Ovary (tissue), 3 donors: ENCODE results near the gene SNRPB.

Experiments used
- CTCF ChIP-seq, 3 donors: fragments of 450-650 bp in 2 of 3; fragments of 200-600 bp in 1 of 3; IDR thresholded peaks; one replicate each; pipeline versions ENCODE4 v1.5.1 to v1.8.0; 2016 to 2022; ENCODE audit warnings: antibody characterized with exemption in 3 of 3, mild to moderate bottlenecking in 1 of 3
- POLR2A ChIP-seq: fragments of 450-650 bp; IDR thresholded peaks from one replicate; pipeline ENCODE4 v1.6.1; 2017; ENCODE audit warnings: antibody characterized with exemption, mild to moderate bottlenecking, moderate library complexity
- donor health status: DM: no; HTN: no; CAD: no.

- TF ChIP-seq CTCF (IDR thresholded peaks at IDR 0.05) (no peak), POLR2A (no peak)
Measured at GRCh38 chr20:2507464-2507863, 36.9 kb upstream of the SNRPB start.
